Peyer's patch (tissue), 4 donors: ENCODE results near the gene OSBPL10.

Experiments
- POLR2A ChIP-seq, 2 donors: fragments of 450-650 bp; IDR thresholded peaks; one replicate each; pipeline ENCODE4 v1.5.1; 2017; ENCODE audit warnings: antibody characterized with exemption in 2 of 2, mild to moderate bottlenecking in 2 of 2, moderate library complexity in 2 of 2
- TF ChIP-seq, protein P1 (sequence below), 6 experiments: fragments of 450-650 bp in 4 of 6; fragments of 200-600 bp in 2 of 6; sonication (generic) in 1 of 6; IDR thresholded peaks; one replicate each; pipeline ENCODE4 v1.5.1; 2017 to 2019; ENCODE audit warnings: antibody characterized with exemption in 6 of 6, mild to moderate bottlenecking in 3 of 6, moderate library complexity in 1 of 6

DNA sequence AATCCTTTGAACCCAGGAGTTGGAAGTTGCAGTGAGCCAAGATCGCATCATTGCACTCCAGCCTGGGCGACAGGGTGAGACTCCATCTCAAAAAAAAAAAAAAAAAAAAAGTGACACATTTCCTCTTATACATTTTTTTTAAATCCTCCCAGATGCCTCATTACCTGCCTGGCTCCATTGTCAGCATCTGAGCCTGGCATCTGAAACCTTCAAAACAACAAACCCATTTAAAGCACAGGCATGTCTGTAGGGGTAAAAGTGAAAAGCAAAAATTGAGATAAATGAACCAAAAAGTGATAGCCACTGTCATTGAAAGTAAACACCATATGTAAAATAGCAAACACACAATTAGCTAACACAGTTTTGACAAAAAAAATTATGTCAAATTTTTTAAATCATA lies 38.6 kb downstream of the OSBPL10 start:
- TF ChIP-seq, protein P1, sequence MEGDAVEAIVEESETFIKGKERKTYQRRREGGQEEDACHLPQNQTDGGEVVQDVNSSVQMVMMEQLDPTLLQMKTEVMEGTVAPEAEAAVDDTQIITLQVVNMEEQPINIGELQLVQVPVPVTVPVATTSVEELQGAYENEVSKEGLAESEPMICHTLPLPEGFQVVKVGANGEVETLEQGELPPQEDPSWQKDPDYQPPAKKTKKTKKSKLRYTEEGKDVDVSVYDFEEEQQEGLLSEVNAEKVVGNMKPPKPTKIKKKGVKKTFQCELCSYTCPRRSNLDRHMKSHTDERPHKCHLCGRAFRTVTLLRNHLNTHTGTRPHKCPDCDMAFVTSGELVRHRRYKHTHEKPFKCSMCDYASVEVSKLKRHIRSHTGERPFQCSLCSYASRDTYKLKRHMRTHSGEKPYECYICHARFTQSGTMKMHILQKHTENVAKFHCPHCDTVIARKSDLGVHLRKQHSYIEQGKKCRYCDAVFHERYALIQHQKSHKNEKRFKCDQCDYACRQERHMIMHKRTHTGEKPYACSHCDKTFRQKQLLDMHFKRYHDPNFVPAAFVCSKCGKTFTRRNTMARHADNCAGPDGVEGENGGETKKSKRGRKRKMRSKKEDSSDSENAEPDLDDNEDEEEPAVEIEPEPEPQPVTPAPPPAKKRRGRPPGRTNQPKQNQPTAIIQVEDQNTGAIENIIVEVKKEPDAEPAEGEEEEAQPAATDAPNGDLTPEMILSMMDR (IDR thresholded peaks at IDR 0.05): no peak
- TF ChIP-seq POLR2A (IDR thresholded peaks at IDR 0.05): no peak
